NCI-H748 (cell line): ENCODE measurements around the gene ARHGDIB.
A peak's percentile ranks its signal among the peaks of the same experiment; 100 is the strongest.

Experiments
- DNase-seq: peaks from one replicate; lab custom pipeline; 2025; ENCODE audit not compliant: unreplicated experiment; lab: John Stamatoyannopoulos, UW

Gene ARHGDIB

GRCh38 chr12:14957551-14958168 lies 3.7 kb downstream of the ARHGDIB start:
- DNase-seq = no peak

GRCh38 chr12:14956905-14957304 lies 4.5 kb downstream of the ARHGDIB start:
- no peak for DNase-seq

GRCh38 chr12:14956024-14956891 lies 5.1 kb downstream of the ARHGDIB start:
- no peak for DNase-seq

GRCh38 chr12:14954269-14954668 lies 7.1 kb downstream of the ARHGDIB start:
- DNase-seq = no peak

- no peak for DNase-seq
These were observed 7.6 kb downstream of the ARHGDIB start for GRCh38 chr12:14953752-14954151.

GRCh38 chr12:14952299-14952921 lies 9.0 kb downstream of the ARHGDIB start:
- peak; percentile 62 for DNase-seq

GRCh38 chr12:14951851-14952250 lies 9.6 kb downstream of the ARHGDIB start:
- DNase-seq = no peak

GRCh38 chr12:14950982-14951746 lies 10.2 kb downstream of the ARHGDIB start:
- DNase-seq = no peak

GRCh38 chr12:14950421-14950820 lies 11.0 kb downstream of the ARHGDIB start:
- no peak for DNase-seq

GRCh38 chr12:14949631-14950030 lies 11.8 kb downstream of the ARHGDIB start:
- no peak for DNase-seq

GRCh38 chr12:14948672-14949071 lies 12.7 kb downstream of the ARHGDIB start:
- peak; percentile 17 for DNase-seq

GRCh38 chr12:14946861-14947260 lies 14.5 kb downstream of the ARHGDIB start:
- no peak for DNase-seq

GRCh38 chr12:14946162-14946561 lies 15.2 kb downstream of the ARHGDIB start:
- no peak for DNase-seq

GRCh38 chr12:14942196-14942931 lies 19.0 kb downstream of the ARHGDIB start:
- no peak for DNase-seq

- no peak for DNase-seq
These were observed 20.0 kb downstream of the ARHGDIB start for GRCh38 chr12:14941369-14941768.

GRCh38 chr12:14938301-14938700 lies 23.1 kb downstream of the ARHGDIB start, which contains the start of gene ERP27:
Gene ERP27 (minus strand): TSS chr12:14938537. CDS start chr12:14938508, 29 bp downstream.
- no peak for DNase-seq

- DNase-seq = no peak
These were observed 23.7 kb downstream of the ARHGDIB start for GRCh38 chr12:14937689-14938088.

- DNase-seq = no peak
These were observed 24.4 kb downstream of the ARHGDIB start for GRCh38 chr12:14937014-14937413.

- DNase-seq = no peak
These were observed 25.1 kb downstream of the ARHGDIB start for GRCh38 chr12:14936224-14936861.

GRCh38 chr12:14935031-14935430 lies 26.4 kb downstream of the ARHGDIB start:
- no peak for DNase-seq
